NAMALWA (cell line): ENCODE measurements around the gene SHISA7.

Experiments
- DNase-seq: peaks from one replicate; pipeline ENCODE4 v3.0.0-alpha.2; 2015; ENCODE audit warnings: low spot score

Gene SHISA7

GRCh38 chr19:55387736-55388497 is 55.2 kb downstream of the SHISA7 start:
- no peak for DNase-seq

GRCh38 chr19:55386493-55386971 is 56.6 kb downstream of the SHISA7 start:
- no peak for DNase-seq

GRCh38 chr19:55385724-55386492 is 57.2 kb downstream of the SHISA7 start, which contains the start of gene RPL28:
TSS of gene RPL28 (plus strand) at chr19:55385932. CDS start at chr19:55386358, 426 bp downstream.
- DNase-seq, result peak; percentile 99

- DNase-seq, result peak; percentile 98
Measured at GRCh38 chr19:55384920-55385723, 58.0 kb downstream of the SHISA7 start.

GRCh38 chr19:55384131-55384919 is 58.8 kb downstream of the SHISA7 start, which contains the start of gene TMEM238:
TSS of gene TMEM238 (minus strand) at chr19:55384292. CDS start at chr19:55384259, 33 bp downstream.
- peak; percentile 48 for DNase-seq

- peak; percentile 77 for DNase-seq
Measured at GRCh38 chr19:55383279-55384130, 59.6 kb downstream of the SHISA7 start.

- no peak for DNase-seq
Measured at GRCh38 chr19:55382522-55383054, 60.5 kb downstream of the SHISA7 start.

- DNase-seq, result no peak
Measured at GRCh38 chr19:55382013-55382412, 61.1 kb downstream of the SHISA7 start.

- DNase-seq, result no peak
Measured at GRCh38 chr19:55379174-55379573, 63.9 kb downstream of the SHISA7 start.
